C4-2B (cell line): ENCODE results near the gene ZNF576.

ENCODE experiments used
- ZFX ChIP-seq: fragments of 450-650 bp; IDR thresholded peaks from 2 replicates; pipeline ENCODE4 v1.6.1; 2017
- TF ChIP-seq, protein P1 (sequence below): fragments of 450-650 bp; conservative IDR thresholded peaks from 2 replicates; pipeline ENCODE4 v1.5.1; 2017; ENCODE audit warnings: mild to moderate bottlenecking

DNA sequence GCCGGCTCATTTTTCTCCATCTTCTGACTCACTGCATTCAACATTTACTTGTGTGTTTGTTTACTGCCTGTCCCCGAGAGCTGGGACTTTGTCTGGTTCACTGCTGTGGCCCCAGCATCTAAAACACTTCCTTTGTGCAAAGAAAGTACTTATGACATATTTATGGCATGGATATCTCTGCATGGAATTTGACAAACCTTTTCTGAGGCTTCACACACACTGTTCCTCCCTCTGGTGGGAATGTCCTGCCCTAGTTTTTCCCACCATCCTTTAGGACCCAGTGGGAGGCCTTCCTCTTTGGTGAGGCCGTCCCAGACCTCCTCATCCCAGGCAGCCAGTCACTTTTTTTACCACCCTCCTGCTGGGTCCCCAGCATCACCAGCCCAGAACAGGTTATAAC is 14.1 kb downstream of the ZNF576 start:
- TF ChIP-seq, protein P1, sequence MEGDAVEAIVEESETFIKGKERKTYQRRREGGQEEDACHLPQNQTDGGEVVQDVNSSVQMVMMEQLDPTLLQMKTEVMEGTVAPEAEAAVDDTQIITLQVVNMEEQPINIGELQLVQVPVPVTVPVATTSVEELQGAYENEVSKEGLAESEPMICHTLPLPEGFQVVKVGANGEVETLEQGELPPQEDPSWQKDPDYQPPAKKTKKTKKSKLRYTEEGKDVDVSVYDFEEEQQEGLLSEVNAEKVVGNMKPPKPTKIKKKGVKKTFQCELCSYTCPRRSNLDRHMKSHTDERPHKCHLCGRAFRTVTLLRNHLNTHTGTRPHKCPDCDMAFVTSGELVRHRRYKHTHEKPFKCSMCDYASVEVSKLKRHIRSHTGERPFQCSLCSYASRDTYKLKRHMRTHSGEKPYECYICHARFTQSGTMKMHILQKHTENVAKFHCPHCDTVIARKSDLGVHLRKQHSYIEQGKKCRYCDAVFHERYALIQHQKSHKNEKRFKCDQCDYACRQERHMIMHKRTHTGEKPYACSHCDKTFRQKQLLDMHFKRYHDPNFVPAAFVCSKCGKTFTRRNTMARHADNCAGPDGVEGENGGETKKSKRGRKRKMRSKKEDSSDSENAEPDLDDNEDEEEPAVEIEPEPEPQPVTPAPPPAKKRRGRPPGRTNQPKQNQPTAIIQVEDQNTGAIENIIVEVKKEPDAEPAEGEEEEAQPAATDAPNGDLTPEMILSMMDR: no peak
- TF ChIP-seq ZFX: no peak
